ENCODE results near the gene GOSR1. TPM values are rescaled to one million over a fixed set of nuclear protein-coding genes. Genes with fewer than 3 reads are reported as not detected.

Gene GOSR1
- total RNA-seq, 1 donor from 2014 or later = 61.5 TPM

DNA sequence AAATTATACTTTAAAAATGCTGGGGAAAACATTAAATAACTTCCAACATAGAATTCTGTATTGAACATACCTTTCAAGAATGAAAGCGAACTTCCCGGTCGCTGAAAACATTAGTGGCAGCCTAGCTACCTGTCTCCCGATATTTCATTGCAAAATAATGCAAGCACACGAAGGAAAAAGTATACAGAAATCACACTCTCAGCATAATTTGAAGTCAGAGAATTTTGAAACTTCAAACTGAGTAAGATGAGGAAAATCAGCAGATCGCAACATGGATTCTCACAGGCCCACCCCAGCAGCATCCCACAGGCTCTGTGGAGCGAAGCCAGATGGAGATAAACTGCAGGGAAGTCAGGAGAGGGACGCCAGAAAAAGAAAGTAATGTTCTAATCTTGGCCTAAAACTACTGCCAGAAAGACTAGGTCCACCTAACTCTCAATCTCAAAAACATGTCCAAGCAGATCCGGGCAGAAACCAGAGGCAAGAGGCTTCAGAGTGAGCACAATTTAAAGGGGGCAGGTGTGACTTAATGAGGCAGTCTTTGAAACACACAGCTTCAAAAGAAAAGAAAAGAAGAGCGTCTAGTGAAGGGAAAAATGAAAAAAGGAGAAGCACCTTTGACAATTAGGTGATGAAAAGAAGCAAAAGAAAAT lies 4.8 kb upstream of the GOSR1 start:
- Mint-ChIP-seq H3K4me1 (ENCODE audit: low read depth) (peaks cover 10% of the 10 kb centered on the region), H3K36me3 (ENCODE audit: low read depth) (peaks cover 3% of the 10 kb centered on the region), H3K27me3 (ENCODE audit: insufficient read depth) (no peaks in the 10 kb centered on the region), H3K9me3 (no peaks in the 10 kb centered on the region), H3K4me3 (no peak overlapping the region), H3K27ac (no peak overlapping the region)
- DNase-seq (ENCODE audit: low spot score) = no peak
- intact Hi-C loops (cut with micrococcal nuclease) = no loop called here

- H3K27ac Mint-ChIP-seq = no peak overlapping the region
- no peak for DNase-seq (ENCODE audit: low spot score)
- H3K4me3 Mint-ChIP-seq = no peak overlapping the region
- peaks cover 9% of the 10 kb centered on the region for H3K36me3 Mint-ChIP-seq (ENCODE audit: low read depth)
- intact Hi-C loops (cut with micrococcal nuclease) = loop anchor here (5.0 kb wide), 2 partner anchors 127 to 347 kb away; partner anchors contain the start of gene CRLF3
- no peaks in the 10 kb centered on the region for H3K27me3 Mint-ChIP-seq (ENCODE audit: insufficient read depth)
- no peaks in the 10 kb centered on the region for H3K9me3 Mint-ChIP-seq
- H3K4me1 Mint-ChIP-seq (ENCODE audit: low read depth) = peaks cover 29% of the 10 kb centered on the region
These were observed 2.0 kb upstream of the GOSR1 start for GRCh38 chr17:30475206-30475605.

- intact Hi-C loops (cut with micrococcal nuclease) = loop anchor here (1.0 to 5.0 kb wide), 9 partner anchors 98 to 360 kb away; partner anchors contain the start of genes BLMH, CPD, CRLF3 and NSRP1
- H3K4me3 Mint-ChIP-seq = peak overlapping the region; percentile 98
- H3K27ac Mint-ChIP-seq = peak overlapping the region; percentile 98
- peaks cover 34% of the 10 kb centered on the region for H3K4me1 Mint-ChIP-seq (ENCODE audit: low read depth)
- DNase-seq (ENCODE audit: low spot score) = peak; percentile 1
- H3K27me3 Mint-ChIP-seq (ENCODE audit: insufficient read depth) = no peaks in the 10 kb centered on the region
- H3K9me3 Mint-ChIP-seq = no peaks in the 10 kb centered on the region
- H3K36me3 Mint-ChIP-seq (ENCODE audit: low read depth) = peaks cover 15% of the 10 kb centered on the region
These were observed 504 bp upstream of the GOSR1 start for GRCh38 chr17:30476726-30477082.

DNA sequence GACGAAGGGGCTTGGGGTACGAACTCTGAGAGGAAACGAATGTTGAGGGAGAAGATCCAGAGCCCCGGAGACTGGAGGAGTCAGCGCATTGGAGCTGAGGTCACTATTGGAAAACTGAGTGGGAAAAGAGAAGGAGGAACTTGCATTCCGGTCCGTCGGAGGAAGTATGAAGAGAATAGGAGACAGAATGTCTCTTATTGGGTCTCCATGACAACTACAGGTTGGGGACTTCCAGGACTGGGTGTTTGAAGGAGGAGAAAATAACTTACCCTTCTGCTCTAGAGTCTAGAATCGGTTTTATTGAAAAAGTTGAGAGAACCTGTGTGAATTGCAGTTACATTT lies 537 bp downstream of the GOSR1 start:
- Mint-ChIP-seq H3K27ac (peak overlapping the region; percentile 98), H3K36me3 (ENCODE audit: low read depth) (peaks cover 18% of the 10 kb centered on the region), H3K4me3 (peak overlapping the region; percentile 98), H3K9me3 (no peaks in the 10 kb centered on the region), H3K27me3 (ENCODE audit: insufficient read depth) (no peaks in the 10 kb centered on the region), H3K4me1 (ENCODE audit: low read depth) (peaks cover 34% of the 10 kb centered on the region)
- peak; percentile 6 for DNase-seq (ENCODE audit: low spot score)
- intact Hi-C loops (cut with micrococcal nuclease) = loop anchor here (1.0 to 5.0 kb wide), 9 partner anchors 99 to 361 kb away; partner anchors contain the start of genes BLMH, CPD, CRLF3 and NSRP1

DNA sequence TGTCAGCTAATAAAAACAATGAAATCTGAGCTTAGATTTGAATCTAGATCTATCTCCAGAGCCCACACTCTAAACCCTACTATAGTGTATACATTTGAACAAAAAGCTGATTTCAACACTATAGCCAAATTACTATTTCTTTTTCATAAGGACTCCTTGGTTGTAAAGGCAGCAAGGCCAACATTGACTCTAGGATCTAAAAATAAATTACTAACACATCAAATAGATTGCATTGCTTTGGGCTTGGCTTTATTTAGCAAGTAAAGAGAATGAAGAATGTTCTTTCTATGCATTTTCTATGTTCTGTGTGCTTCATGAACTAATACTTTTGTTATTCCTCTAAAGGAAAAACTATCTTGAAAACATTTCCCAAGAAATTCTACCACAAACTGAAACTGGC lies 5.3 kb downstream of the GOSR1 start:
- DNase-seq (ENCODE audit: low spot score) = no peak

GRCh38 chr17:30483159-30483558 lies 6.0 kb downstream of the GOSR1 start:
- Mint-ChIP-seq H3K27ac (no peak overlapping the region), H3K4me3 (no peak overlapping the region), H3K27me3 (ENCODE audit: insufficient read depth) (no peaks in the 10 kb centered on the region), H3K4me1 (ENCODE audit: low read depth) (peaks cover 17% of the 10 kb centered on the region), H3K36me3 (ENCODE audit: low read depth) (peaks cover 37% of the 10 kb centered on the region), H3K9me3 (no peaks in the 10 kb centered on the region)
- intact Hi-C loops (cut with micrococcal nuclease) = no loop called here
- no peak for DNase-seq (ENCODE audit: low spot score)

More for the DNA sequence above, 5.3 kb downstream of the GOSR1 start:
- Mint-ChIP-seq H3K36me3 (ENCODE audit: low read depth) (peaks cover 43% of the 10 kb centered on the region), H3K27ac (no peak overlapping the region), H3K9me3 (no peaks in the 10 kb centered on the region), H3K4me1 (ENCODE audit: low read depth) (peaks cover 23% of the 10 kb centered on the region), H3K27me3 (ENCODE audit: insufficient read depth) (no peaks in the 10 kb centered on the region), H3K4me3 (no peak overlapping the region)
- intact Hi-C loops (cut with micrococcal nuclease) = no loop called here

DNA sequence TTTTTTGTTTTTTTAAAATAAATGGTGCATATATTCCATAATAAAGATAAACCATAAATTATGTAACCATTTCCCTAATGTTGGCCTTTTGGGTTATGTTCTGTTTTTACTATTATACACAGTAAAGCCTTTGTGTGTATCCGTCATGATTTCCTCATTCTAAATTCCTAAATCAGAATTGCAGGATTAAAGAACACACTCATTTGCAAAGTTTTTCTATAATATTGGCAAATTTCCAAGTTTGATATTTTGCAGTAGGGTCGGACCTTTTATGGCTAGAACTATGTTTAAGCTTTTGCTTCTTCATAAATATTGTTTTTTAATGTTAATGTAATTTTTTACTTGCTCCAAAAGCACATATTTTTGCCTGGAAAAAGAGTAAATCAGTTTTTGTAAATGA lies 16.6 kb downstream of the GOSR1 start:
- no peak for DNase-seq (ENCODE audit: low spot score)
- no peaks in the 10 kb centered on the region for H3K9me3 Mint-ChIP-seq
- H3K4me1 Mint-ChIP-seq (ENCODE audit: low read depth) = no peaks in the 10 kb centered on the region
- H3K27ac Mint-ChIP-seq = no peak overlapping the region
- no peaks in the 10 kb centered on the region for H3K27me3 Mint-ChIP-seq (ENCODE audit: insufficient read depth)
- H3K4me3 Mint-ChIP-seq = no peak overlapping the region
- intact Hi-C loops (cut with micrococcal nuclease) = no loop called here
- H3K36me3 Mint-ChIP-seq (ENCODE audit: low read depth) = peaks cover 53% of the 10 kb centered on the region

GRCh38 chr17:30495586-30495985 lies 18.4 kb downstream of the GOSR1 start:
- Mint-ChIP-seq H3K27ac (no peak overlapping the region), H3K9me3 (no peaks in the 10 kb centered on the region), H3K36me3 (ENCODE audit: low read depth) (peaks cover 56% of the 10 kb centered on the region)

GRCh38 chr17:30503558-30503957 lies 26.4 kb downstream of the GOSR1 start:
- Mint-ChIP-seq H3K27me3 (ENCODE audit: insufficient read depth) (no peaks in the 10 kb centered on the region), H3K4me3 (no peak overlapping the region), H3K4me1 (ENCODE audit: low read depth) (peaks cover 16% of the 10 kb centered on the region), H3K9me3 (no peaks in the 10 kb centered on the region), H3K27ac (no peak overlapping the region), H3K36me3 (ENCODE audit: low read depth) (peaks cover 40% of the 10 kb centered on the region)
- intact Hi-C loops (cut with micrococcal nuclease) = no loop called here
- no peak for DNase-seq (ENCODE audit: low spot score)

More at GRCh38 chr17:30495586-30495985, 18.4 kb downstream of the GOSR1 start:
- intact Hi-C loops (cut with micrococcal nuclease) = no loop called here
- no peak overlapping the region for H3K4me3 Mint-ChIP-seq
- no peak for DNase-seq (ENCODE audit: low spot score)
- no peaks in the 10 kb centered on the region for H3K27me3 Mint-ChIP-seq (ENCODE audit: insufficient read depth)
- peaks cover 7% of the 10 kb centered on the region for H3K4me1 Mint-ChIP-seq (ENCODE audit: low read depth)

- no peaks in the 10 kb centered on the region for H3K9me3 Mint-ChIP-seq
- no peak overlapping the region for H3K4me3 Mint-ChIP-seq
- H3K27me3 Mint-ChIP-seq (ENCODE audit: insufficient read depth) = no peaks in the 10 kb centered on the region
- intact Hi-C loops (cut with micrococcal nuclease) = no loop called here
- no peak for DNase-seq (ENCODE audit: low spot score)
- H3K27ac Mint-ChIP-seq = peak overlapping the region; percentile 2
- peaks cover 9% of the 10 kb centered on the region for H3K4me1 Mint-ChIP-seq (ENCODE audit: low read depth)
- peaks cover 26% of the 10 kb centered on the region for H3K36me3 Mint-ChIP-seq (ENCODE audit: low read depth)
These were observed 28.7 kb downstream of the GOSR1 start for GRCh38 chr17:30505868-30506417.

DNA sequence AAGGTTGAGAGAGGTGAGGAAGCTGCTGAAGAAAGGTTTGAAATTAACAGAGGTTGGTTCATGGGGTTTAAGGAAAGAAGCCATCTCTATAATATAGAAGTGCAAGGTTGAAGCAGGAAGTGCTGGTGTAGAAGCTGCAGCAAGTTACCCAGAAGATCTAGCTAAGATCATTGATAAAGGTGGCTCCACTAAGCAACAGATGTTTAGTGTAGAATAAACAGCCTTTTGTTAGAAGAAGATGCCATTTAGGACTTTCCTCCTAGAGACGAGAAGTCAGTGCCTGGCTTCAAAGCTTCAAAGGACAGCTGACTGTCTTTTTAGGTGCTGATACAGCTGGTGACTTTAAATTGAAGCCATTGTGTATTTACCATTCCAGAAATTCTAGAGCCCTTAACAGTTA lies 29.3 kb downstream of the GOSR1 start:
- Mint-ChIP-seq H3K27ac (no peak overlapping the region), H3K4me3 (no peak overlapping the region), H3K9me3 (no peaks in the 10 kb centered on the region), H3K4me1 (ENCODE audit: low read depth) (peaks cover 9% of the 10 kb centered on the region), H3K36me3 (ENCODE audit: low read depth) (peaks cover 23% of the 10 kb centered on the region), H3K27me3 (ENCODE audit: insufficient read depth) (no peaks in the 10 kb centered on the region)
- no peak for DNase-seq (ENCODE audit: low spot score)
- intact Hi-C loops (cut with micrococcal nuclease) = no loop called here

DNA sequence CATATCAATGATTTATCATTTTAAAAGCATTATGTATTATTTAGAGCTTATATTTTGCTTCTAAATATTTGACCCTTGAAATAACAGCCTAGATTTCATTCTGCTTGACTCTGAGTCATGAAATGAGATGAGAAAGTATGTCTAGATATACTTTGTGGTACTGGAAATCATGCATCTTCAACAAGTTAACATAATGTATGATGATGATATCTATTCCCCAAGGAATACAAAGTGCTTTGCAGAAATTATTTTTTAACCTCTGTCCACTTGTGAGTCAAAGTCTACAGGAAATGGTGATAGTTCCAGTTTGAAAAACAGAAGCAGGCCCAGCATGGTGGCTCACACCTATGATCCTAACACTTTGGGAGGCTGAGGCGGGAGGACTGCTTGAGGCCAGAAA lies 36.1 kb downstream of the GOSR1 start:
- intact Hi-C loops (cut with micrococcal nuclease) = no loop called here
- Mint-ChIP-seq H3K4me3 (no peak overlapping the region), H3K9me3 (no peaks in the 10 kb centered on the region), H3K27ac (no peak overlapping the region), H3K27me3 (ENCODE audit: insufficient read depth) (no peaks in the 10 kb centered on the region), H3K36me3 (ENCODE audit: low read depth) (peaks cover 19% of the 10 kb centered on the region), H3K4me1 (ENCODE audit: low read depth) (peaks cover 5% of the 10 kb centered on the region)
- no peak for DNase-seq (ENCODE audit: low spot score)

GRCh38 chr17:30514895-30515596 lies 37.8 kb downstream of the GOSR1 start:
- H3K4me1 Mint-ChIP-seq (ENCODE audit: low read depth) = peaks cover 10% of the 10 kb centered on the region
- DNase-seq (ENCODE audit: low spot score) = no peak
- H3K36me3 Mint-ChIP-seq (ENCODE audit: low read depth) = peaks cover 23% of the 10 kb centered on the region
- H3K4me3 Mint-ChIP-seq = no peak overlapping the region
- intact Hi-C loops (cut with micrococcal nuclease) = no loop called here
- H3K27me3 Mint-ChIP-seq (ENCODE audit: insufficient read depth) = no peaks in the 10 kb centered on the region
- H3K9me3 Mint-ChIP-seq = no peaks in the 10 kb centered on the region
- H3K27ac Mint-ChIP-seq = no peak overlapping the region
